T-cell (primary cell): ENCODE measurements around the gene CTLA4. TPM values are rescaled to one million over a fixed set of nuclear protein-coding genes. Genes with fewer than 3 reads are reported as not detected.

Experiments used
- ATAC-seq, 4 experiments: fragments of 200-7000 bp in 3 of 4; fragments of 150-1000 bp in 1 of 4; cut with Tn5 transposase; replicated peaks in 1 of 4; 1 replicate in 3 of 4; 2 replicates in 1 of 4; pipeline ENCODE4 v1.10.0; 2021; ENCODE audit warnings: moderate library complexity in 3 of 4, mild to moderate bottlenecking in 2 of 4, moderate number of reproducible peaks in 1 of 4
- CTCF ChIA-PET, 2 donors: fragments of 300-600 bp; sonication (Branson Sonifier 250); formaldehyde crosslinking; loops; one replicate each; lab custom pipeline; 2022; ENCODE audit warnings: antibody characterized with exemption in 2 of 2; lab: Charles Lee
- POLR2A ChIA-PET, 2 donors: fragments of 300-600 bp; sonication (Branson Sonifier 250); formaldehyde crosslinking; loops; one replicate each; lab custom pipeline; 2022; ENCODE audit warnings: antibody characterized with exemption in 2 of 2; lab: Charles Lee
- DNase-seq, 35 experiments: peaks; one replicate each; pipeline versions ENCODE4 v3.0.0 to v3.0.0-alpha.2; 2013 to 2023
- H3K27ac ChIP-seq: one replicate; pipeline ENCODE4 v1.5.1; 2013; ENCODE audit warnings: low read length
- H3K27me3 ChIP-seq, 2 experiments: replicated peaks in 1 of 2; 1 replicate in 1 of 2; 2 replicates in 1 of 2; pipeline versions ENCODE4 v1.6.1 to v1.7.0; 2013; ENCODE audit warnings: low read length in 1 of 2, mixed read lengths in 1 of 2; ENCODE audit not compliant: control insufficient read depth in 2 of 2, insufficient read depth in 2 of 2; ENCODE audit errors: extremely low read depth in 1 of 2
- H3K36me3 ChIP-seq, 2 donors: 1 replicate in 1 of 2; 2 replicates in 1 of 2; pipeline versions ENCODE4 v1.6.1 to v1.7.0; 2013; ENCODE audit warnings: low read length in 1 of 2; ENCODE audit not compliant: control insufficient read depth in 2 of 2, insufficient read depth in 1 of 2; ENCODE audit errors: extremely low read depth in 1 of 2
- H3K4me1 ChIP-seq, 2 experiments: 1 replicate in 1 of 2; 2 replicates in 1 of 2; pipeline versions ENCODE4 v1.6.1 to v1.7.0; 2013; ENCODE audit warnings: low read length in 2 of 2, mixed read lengths in 1 of 2; ENCODE audit not compliant: insufficient read depth in 2 of 2, control insufficient read depth in 1 of 2; ENCODE audit errors: extremely low read depth in 1 of 2
- H3K4me3 ChIP-seq, 2 donors: 1 replicate in 1 of 2; 2 replicates in 1 of 2; pipeline versions ENCODE4 v1.5.1 to v1.7.0; 2013; ENCODE audit warnings: mild to moderate bottlenecking in 2 of 2, low read length in 1 of 2, moderate library complexity in 1 of 2; ENCODE audit not compliant: control insufficient read depth in 1 of 2; ENCODE audit errors: extremely low read depth in 1 of 2
- H3K9me3 ChIP-seq: 2 replicates; pipeline ENCODE4 v1.7.0; 2013
- H3K27ac Mint-ChIP-seq, 2 donors: one replicate each; pipeline ENCODE4 v1.8.0; 2020 to 2021; ENCODE audit warnings: mild to moderate bottlenecking in 2 of 2, mixed read lengths in 2 of 2
- H3K27me3 Mint-ChIP-seq, 2 donors: one replicate each; pipeline ENCODE4 v1.8.0; 2021 to 2022; ENCODE audit warnings: mixed read lengths in 2 of 2
- H3K36me3 Mint-ChIP-seq: one replicate; pipeline ENCODE4 v1.8.0; 2021; ENCODE audit warnings: mixed read lengths
- H3K4me1 Mint-ChIP-seq, 3 donors: one replicate each; pipeline ENCODE4 v1.8.0; 2020 to 2022; ENCODE audit warnings: mixed read lengths in 3 of 3, mild to moderate bottlenecking in 1 of 3
- H3K4me3 Mint-ChIP-seq, 3 donors: one replicate each; pipeline ENCODE4 v1.8.0; 2020 to 2022; ENCODE audit warnings: mild to moderate bottlenecking in 3 of 3, mixed read lengths in 3 of 3, moderate library complexity in 3 of 3
- H3K9me3 Mint-ChIP-seq, 3 donors: one replicate each; pipeline ENCODE4 v1.8.0; 2020 to 2022; ENCODE audit warnings: mixed read lengths in 3 of 3
- WGBS: methylation state at CpG from one replicate; pipeline ENCODE4 v1.1.5; 2013; ENCODE audit warnings: missing lambda C conversion rate; ENCODE audit not compliant: insufficient coverage; 5-methylcytosine and 5-hydroxymethylcytosine counted together
- total RNA-seq, 35 experiments: library from RNA in 6 of 35; stranded (reverse) in 6 of 35; fragments of 120-200 nt in 1 of 35; gene quantifications; one replicate each; pipeline versions ENCODE4 v1.2.1 to v1.2.4 and lab custom pipeline; 2013 to 2026

CTLA4 gene
- total RNA-seq, 5 donors from 2014 or later (not counting 1 experiment from before 2014, with no cell fraction given): 11.9 to 56.2 (median 14.8) TPM

DNA sequence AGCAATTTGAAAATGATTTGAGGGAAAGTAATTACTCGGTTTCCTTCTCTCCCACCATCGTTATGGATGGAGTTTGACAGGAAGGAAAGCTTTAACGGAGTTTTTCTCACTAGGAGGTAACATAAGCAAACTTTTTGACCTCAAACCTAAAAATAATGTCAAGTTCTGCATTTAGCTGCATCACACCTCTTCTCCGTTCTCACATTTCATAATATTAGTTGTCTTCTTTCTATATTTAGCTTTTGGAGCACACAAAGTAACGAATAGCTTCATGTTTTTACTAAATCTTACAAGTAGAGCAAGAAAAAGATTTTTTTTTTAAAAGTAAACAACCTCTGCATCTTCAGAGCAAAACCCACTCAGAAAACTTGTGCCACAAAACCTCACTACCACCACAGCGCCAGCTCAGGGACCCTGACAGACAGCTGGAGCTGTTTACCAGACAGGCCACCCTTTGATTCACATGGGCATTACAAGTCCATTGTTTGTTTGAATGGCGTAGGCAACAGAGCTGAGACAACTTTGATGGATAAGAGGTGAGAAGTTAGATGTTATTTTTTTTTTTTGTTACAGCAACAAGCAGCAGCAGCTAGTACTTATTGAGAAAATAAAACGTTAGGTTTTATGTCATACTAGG lies 47.1 kb downstream of the CTLA4 start:
- no peak overlapping the region for H3K4me3 ChIP-seq
- CTCF ChIA-PET: interaction anchor here (0.6 to 0.8 kb wide), 7 partner anchors 46 to 899 kb away, joined by 3 to 4 read pairs (median 3); no protein-coding TSS in a partner anchor
- 40% methylated on average over 1 of the region's 8 CpGs for WGBS
- no peaks in the 10 kb centered on the region for H3K36me3 ChIP-seq
- peaks cover 2 to 9% of the 10 kb centered on the region in 2 experiments for H3K4me1 ChIP-seq
- no peaks in the 10 kb centered on the region for H3K36me3 Mint-ChIP-seq
- peak overlapping the region; percentile 4 to 21 for H3K27ac Mint-ChIP-seq
- H3K9me3 ChIP-seq: no peaks in the 10 kb centered on the region
- DNase-seq (peak in 6 of 35 experiments; percentile 8 to 45 (median 23)), ATAC-seq (peak in 2 of 4 experiments; percentile 32 to 78)
- peaks cover 8 to 19% (median 16%) of the 10 kb centered on the region in 3 donors for H3K4me1 Mint-ChIP-seq
- no peak overlapping the region for H3K27ac ChIP-seq
- no peaks in the 10 kb centered on the region for H3K27me3 ChIP-seq
- POLR2A ChIA-PET: interaction anchor here in 1 of 2 donors (0.6 kb wide), 1 partner anchor 149 kb away, joined by 4 read pairs; no protein-coding TSS in a partner anchor
- H3K4me3 Mint-ChIP-seq: peak overlapping the region; percentile 11 to 44 (median 21)
- H3K27me3 Mint-ChIP-seq: no peaks in the 10 kb centered on the region
- no peaks in the 10 kb centered on the region for H3K9me3 Mint-ChIP-seq

DNA sequence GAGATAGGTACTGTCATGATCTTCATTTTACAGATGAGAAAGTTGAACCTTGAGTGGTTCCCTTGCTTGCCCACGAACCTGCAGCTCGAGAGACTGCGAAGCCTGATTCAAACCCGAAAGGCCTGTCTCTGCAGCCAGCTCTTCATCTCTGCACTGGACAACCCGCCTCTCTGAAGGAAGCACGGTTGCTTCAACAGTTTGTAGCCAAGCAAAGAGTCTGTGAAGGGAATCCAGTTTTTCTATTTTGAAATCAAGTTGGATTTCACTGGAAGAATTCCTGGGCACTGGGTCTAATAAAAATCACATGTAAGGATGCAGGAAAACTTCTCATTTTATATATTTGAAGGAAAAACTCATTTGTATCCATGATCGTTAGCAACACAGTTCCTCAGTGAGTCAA lies 47.7 kb downstream of the CTLA4 start:
- Histone ChIP-seq H3K36me3 (no peaks in the 10 kb centered on the region), H3K9me3 (no peaks in the 10 kb centered on the region), H3K27me3 (no peaks in the 10 kb centered on the region), H3K4me3 (no peak overlapping the region), H3K4me1 (peaks cover 0 to 9% of the 10 kb centered on the region in 2 experiments), H3K27ac (no peak overlapping the region)
- H3K27me3 Mint-ChIP-seq: no peaks in the 10 kb centered on the region
- WGBS: 68% methylated on average over 6 of the region's 7 CpGs
- no peaks in the 10 kb centered on the region for H3K9me3 Mint-ChIP-seq
- no peak for ATAC-seq
- DNase-seq: no peak
- no peaks in the 10 kb centered on the region for H3K36me3 Mint-ChIP-seq
- CTCF ChIA-PET: interaction anchor here (0.6 to 0.8 kb wide), 3 partner anchors 47 to 899 kb away, joined by 3 to 4 read pairs (median 4); no protein-coding TSS in a partner anchor
- peak overlapping the region in 1 of 2 donors; percentile 21 for H3K27ac Mint-ChIP-seq
- POLR2A ChIA-PET: no interaction called here
- peak overlapping the region; percentile 11 to 44 (median 21) for H3K4me3 Mint-ChIP-seq
- H3K4me1 Mint-ChIP-seq: peaks cover 8 to 14% (median 12%) of the 10 kb centered on the region in 3 donors

DNA sequence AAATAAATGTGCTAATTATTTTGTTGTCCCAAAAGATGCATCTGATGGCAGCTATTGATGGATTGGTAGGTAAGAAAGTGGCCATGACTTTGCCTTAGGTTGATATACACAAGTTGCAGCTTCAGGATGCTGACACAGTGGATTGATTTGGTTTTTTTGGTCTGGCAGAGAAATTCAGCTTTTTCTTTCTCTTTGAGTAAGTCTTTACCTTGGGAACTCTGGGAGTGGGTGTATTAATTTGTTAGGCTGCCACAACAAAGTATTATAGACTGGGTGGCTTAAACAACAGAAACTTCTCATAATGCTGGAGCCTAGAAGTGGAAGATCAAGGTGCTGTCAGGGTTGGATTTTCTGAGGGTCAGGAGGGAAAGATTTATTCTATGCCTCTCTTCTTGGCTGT lies 49.2 kb downstream of the CTLA4 start:
- Mint-ChIP-seq H3K36me3 (no peaks in the 10 kb centered on the region), H3K4me3 (no peak overlapping the region), H3K4me1 (peaks cover 8 to 14% (median 12%) of the 10 kb centered on the region in 3 donors), H3K9me3 (no peaks in the 10 kb centered on the region), H3K27ac (no peak overlapping the region), H3K27me3 (no peaks in the 10 kb centered on the region)
- ChIA-PET POLR2A (interaction anchor here in 1 of 2 donors (0.5 kb wide), 1 partner anchor 119 kb away, joined by 3 read pairs; no protein-coding TSS in a partner anchor), CTCF (interaction anchor here in 1 of 2 donors (0.5 kb wide), 1 partner anchor 211 kb away, joined by 3 read pairs; no protein-coding TSS in a partner anchor)
- Histone ChIP-seq H3K27ac (no peak overlapping the region), H3K27me3 (no peaks in the 10 kb centered on the region), H3K9me3 (no peaks in the 10 kb centered on the region), H3K36me3 (no peaks in the 10 kb centered on the region), H3K4me1 (peaks cover 0 to 9% of the 10 kb centered on the region in 2 experiments), H3K4me3 (no peak overlapping the region)
- ATAC-seq (no peak), DNase-seq (no peak)

DNA sequence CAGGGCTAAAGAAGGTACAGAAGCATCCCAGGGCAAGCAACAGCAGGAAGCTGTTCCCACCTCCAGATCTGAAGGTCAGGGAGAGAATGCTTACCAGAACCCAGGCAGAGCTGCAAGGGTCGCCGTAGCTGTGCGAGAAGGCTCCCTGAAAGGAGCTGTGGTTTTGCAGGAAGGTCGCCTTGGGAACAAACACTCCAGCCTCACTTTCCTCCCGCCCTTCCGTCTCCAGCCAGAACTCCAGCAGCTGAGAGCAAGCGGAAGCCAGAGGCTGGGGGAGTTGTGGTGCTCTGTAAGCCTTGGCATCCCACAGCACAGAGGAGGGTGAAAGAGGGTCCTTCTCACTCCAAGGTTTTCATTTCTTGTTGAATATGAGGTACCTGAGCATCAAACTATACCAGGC lies 50.7 kb downstream of the CTLA4 start:
- Mint-ChIP-seq H3K36me3 (no peaks in the 10 kb centered on the region), H3K9me3 (no peaks in the 10 kb centered on the region), H3K4me3 (no peak overlapping the region), H3K4me1 (peaks cover 8 to 14% (median 12%) of the 10 kb centered on the region in 3 donors), H3K27me3 (no peaks in the 10 kb centered on the region), H3K27ac (no peak overlapping the region)
- no peak overlapping the region for H3K4me3 ChIP-seq
- H3K9me3 ChIP-seq: no peaks in the 10 kb centered on the region
- no peak for ATAC-seq
- no peaks in the 10 kb centered on the region for H3K27me3 ChIP-seq
- H3K36me3 ChIP-seq: no peaks in the 10 kb centered on the region
- POLR2A ChIA-PET: no interaction called here
- WGBS: 95% methylated on average over 3 of the region's 7 CpGs
- no peak for DNase-seq
- CTCF ChIA-PET: interaction anchor here in 1 of 2 donors (0.5 kb wide), 1 partner anchor 138 kb away, joined by 4 read pairs; no protein-coding TSS in a partner anchor
- H3K27ac ChIP-seq: no peak overlapping the region
- peaks cover 0 to 9% of the 10 kb centered on the region in 2 experiments for H3K4me1 ChIP-seq

DNA sequence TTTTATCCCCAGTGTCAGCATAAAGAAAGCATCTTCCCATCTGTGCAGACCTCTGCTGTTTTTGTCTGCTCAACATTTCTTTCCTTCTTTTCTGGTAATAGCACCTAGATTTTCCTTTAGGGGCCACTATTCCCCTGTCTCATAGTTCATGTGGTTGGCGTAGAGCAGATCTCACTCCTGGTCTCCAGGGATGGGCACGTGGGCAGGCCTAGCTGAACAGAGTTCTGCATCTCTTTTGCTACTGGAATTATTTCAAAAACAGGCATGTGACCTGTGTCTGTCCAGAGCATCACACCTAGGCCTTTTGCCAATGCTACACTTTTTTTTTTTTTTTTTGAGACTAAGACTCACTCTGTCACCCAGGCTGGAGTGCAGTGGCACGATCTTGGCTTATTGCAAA lies 51.3 kb downstream of the CTLA4 start:
- no peaks in the 10 kb centered on the region for H3K27me3 Mint-ChIP-seq
- peaks cover 8 to 14% (median 12%) of the 10 kb centered on the region in 3 donors for H3K4me1 Mint-ChIP-seq
- ATAC-seq: no peak
- no peaks in the 10 kb centered on the region for H3K36me3 Mint-ChIP-seq
- H3K4me3 ChIP-seq: no peak overlapping the region
- peak overlapping the region in 1 of 2 donors; percentile 23 for H3K27ac Mint-ChIP-seq
- CTCF ChIA-PET: interaction anchor here in 1 of 2 donors (0.6 kb wide), 1 partner anchor 905 kb away, joined by 3 read pairs; no protein-coding TSS in a partner anchor
- no peaks in the 10 kb centered on the region for H3K9me3 ChIP-seq
- no peaks in the 10 kb centered on the region for H3K36me3 ChIP-seq
- no peaks in the 10 kb centered on the region for H3K27me3 ChIP-seq
- POLR2A ChIA-PET: no interaction called here
- H3K27ac ChIP-seq: no peak overlapping the region
- H3K9me3 Mint-ChIP-seq: no peaks in the 10 kb centered on the region
- 89% methylated on average over 2 of the region's 3 CpGs for WGBS
- peaks cover 0 to 9% of the 10 kb centered on the region in 2 experiments for H3K4me1 ChIP-seq
- no peak overlapping the region for H3K4me3 Mint-ChIP-seq
- DNase-seq: no peak
